Epidermal melanocyte (primary cell): ENCODE data around the gene TPST2.
"Not testable (repeated sequence)": the region's sequence is repeated elsewhere in the genome, so short reads cannot be mapped to it uniquely, and the experiment has no call there.

Experiments used
- DNase-seq: peaks from one replicate; pipeline ENCODE4 v3.0.0; 2011; ENCODE audit warnings: low spot score; ENCODE audit not compliant: insufficient read length

The TPST2 gene

DNA sequence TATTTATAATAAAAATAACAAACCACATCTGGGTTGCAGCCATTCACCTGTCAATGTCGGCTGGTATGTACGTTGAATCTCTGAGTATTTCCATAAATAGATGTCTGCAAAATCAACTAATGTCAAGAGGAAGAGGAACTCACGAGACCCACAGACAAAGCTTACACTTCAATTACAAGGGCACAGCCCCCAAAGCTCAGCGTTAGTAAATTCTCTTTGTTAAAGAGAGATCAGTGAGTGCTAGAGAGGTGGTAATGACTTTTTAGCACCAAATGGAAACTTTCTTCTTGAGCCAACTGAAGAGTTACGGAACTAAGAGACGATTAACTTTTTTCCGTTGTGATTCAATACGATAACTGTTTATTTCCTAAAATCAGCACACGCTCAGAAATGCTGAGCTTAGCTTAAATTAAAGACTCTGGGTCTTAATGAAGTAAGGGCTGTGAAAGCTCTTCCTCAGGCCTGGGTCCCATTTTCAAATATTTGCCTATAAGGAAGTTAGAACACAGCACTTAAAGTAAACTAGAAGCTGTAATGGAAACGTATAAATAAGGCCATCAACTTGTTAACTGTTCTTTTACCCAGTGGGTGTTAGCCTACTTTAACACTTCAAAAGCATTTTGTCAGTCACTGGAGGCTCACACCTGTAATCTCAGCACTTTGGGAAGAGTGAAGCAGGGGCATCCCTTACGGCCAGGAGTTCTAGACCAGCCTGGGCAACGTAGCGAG, 54.9 kb downstream of the TPST2 start:
- DNase-seq: no peak

DNA sequence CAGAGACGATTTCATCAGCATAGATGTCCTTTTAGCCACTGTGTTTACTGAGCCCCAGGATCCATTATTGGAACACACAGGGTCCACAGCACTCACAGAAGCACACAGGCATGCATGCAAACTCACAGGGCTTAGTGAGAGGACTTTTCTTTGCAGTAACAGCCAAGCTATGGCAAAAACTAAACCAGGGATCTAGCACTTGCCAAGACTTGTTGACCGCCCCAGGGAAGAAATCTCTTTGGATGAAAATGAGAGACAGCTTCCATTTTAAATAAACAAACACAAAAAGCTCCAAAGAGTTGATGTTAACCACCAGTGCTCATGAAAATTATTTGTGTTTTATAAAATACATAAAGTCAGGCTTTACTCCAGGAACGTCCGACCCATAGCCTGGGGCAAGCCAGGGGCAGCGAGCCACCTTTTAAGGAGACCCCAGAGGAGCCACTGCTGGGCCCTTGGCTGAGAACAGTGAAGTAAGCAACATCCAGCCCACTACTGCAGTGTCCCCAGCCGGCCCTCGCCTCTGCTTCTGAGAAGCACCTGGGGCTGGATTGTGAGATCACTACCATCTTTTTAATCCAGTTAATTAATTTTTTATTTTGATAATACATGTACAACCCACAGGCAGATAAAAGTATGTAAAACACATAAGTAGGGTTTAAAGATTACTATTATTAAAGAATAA, 55.6 kb downstream of the TPST2 start:
- DNase-seq: no peak

DNA sequence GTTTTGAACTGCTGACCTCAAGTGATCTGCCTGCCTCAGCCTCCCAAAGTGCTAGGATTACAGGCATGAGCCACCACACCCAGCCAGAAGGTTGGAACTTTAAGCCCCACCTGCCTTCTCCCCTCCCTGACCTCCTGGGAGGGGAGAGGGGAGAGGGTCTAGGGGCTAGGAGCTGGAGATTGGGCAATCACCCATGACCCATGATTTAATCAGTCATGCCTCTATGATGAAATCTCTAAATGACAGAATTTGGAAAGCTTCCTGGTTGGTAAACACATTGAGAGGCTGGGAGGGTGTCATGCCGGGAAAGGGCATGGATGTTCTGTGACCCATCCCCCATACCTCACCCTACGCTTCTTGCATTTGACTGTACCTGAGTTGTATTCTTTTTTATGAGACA, 60.6 kb downstream of the TPST2 start:
- DNase-seq: no peak

DNA sequence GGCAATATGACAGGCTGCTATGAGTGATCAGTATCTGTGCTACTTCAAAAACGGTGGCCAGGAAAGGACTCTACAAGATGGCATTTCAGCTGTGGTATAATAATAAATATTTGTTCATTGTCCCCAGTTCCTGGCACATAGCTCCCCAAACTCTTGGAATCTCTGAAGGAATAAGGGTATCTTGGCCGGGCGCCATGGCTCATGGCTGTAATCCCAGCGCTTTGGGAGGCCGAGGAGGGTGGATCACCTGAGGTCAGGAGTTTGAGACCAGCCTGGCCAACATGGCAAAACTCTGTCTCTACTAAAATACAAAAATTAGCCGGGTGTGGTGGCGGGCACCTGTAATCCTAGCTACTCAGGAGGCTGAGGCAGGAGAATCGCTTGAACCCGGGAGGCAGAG, 61.4 kb downstream of the TPST2 start:
- DNase-seq: not testable (repeated sequence)

DNA sequence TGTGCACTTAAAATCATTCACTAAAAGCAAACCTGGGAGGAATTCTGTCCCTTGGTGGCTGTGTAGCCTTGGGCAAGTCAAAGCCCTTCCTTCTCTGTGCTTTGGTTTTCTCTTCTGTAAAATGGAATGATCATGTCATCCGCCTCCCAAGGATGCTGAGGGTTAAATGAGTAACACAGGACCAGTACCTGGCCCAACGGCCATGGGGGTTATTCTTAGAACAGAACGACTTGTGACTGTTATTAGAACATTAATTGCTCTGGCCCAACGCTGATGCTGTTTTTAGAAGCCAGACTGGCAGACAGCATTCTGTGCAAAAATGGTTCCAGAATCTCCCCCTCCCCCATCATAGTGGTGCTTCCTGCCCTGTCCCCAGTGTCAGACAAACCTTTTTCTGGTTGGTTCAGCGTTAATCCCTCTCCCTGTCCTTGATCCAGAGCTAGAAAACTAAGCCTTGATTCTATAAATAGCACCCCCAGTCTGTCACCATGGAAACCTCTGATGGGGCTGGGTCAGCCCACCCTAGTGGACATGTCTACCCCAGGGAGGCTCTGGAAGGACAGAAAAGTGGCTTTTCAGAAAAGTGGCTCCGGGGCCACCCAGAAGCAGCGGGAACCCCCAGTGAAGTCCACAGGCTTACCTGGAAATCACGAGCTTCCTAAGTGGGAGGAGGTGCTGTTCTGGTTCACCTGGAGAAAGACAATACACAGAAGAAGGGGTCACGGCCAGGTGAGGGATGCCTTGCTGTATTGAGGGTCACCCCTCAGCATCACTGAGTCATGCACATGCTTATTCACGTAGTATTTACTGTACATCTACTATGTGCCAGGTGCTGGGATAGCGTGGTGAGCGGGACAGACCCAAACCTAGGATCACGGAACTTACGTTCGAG, 62.1 kb downstream of the TPST2 start:
- DNase-seq: no peak

DNA sequence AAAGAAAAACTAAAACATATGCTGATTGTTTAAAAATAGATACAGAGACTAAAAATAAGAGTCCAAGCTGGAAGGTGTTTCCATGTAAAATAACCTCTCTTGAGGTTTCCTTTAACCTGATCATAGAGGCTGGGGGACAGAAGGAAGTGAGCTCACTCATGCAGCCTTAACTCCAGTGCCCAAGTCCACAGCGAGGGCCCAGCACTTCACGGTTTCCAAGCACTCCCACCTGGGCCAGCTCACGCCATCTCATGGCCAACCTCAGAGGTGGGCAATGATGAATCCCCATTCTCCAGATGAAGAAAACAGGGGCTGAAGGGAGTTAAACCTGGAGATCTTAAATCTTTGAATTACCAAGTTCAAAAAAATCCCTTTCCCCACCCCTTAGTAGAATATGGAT, 62.8 kb downstream of the TPST2 start:
- DNase-seq: no peak

DNA sequence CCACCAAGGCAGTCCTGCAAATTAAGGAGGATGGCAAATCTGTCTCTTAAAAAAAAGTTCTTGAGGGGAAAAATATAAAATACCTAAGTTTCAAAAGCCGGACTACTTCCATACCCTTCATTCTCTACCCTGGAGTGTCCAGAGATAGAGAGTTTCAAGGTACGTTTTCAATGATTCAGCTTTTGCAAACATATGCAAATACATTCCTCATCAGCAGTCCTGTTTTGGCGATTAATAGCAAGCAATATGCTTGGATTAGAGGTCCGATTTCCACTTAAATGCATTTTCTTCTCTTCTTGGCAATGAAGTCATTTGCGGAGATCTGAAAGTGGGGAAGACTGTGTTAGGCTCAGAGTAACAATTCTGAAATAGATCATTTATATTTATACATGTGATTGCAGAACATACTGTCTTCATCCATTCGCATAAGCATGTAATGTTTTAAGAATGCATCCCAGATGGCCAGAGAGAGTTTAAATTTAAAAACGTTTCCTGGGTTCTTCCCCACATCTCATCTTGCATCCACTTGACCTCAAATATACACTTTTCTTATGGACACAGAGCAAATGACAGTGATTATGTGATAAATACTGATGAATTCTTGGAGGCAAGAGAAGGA, 63.9 kb downstream of the TPST2 start:
- DNase-seq: no peak

DNA sequence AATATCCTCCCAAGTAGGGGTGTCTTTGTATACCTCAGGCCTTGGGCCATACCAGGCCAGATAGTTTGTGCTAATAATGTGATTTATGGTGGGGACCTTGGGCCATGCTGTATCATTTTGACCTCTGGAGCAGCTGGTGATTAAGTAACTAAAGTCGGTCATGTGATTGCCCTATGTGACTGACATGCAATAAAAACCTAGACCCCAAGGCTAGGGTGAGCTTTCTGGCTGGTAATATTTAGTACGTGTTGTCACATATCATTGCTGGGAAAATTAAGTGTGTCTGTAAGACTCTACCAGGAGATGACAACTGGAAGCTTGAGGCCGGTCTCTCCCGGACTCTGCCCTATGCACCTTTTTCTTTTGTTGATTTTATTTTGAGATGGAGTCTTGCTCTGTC, 65.1 kb downstream of the TPST2 start:
- no peak for DNase-seq

DNA sequence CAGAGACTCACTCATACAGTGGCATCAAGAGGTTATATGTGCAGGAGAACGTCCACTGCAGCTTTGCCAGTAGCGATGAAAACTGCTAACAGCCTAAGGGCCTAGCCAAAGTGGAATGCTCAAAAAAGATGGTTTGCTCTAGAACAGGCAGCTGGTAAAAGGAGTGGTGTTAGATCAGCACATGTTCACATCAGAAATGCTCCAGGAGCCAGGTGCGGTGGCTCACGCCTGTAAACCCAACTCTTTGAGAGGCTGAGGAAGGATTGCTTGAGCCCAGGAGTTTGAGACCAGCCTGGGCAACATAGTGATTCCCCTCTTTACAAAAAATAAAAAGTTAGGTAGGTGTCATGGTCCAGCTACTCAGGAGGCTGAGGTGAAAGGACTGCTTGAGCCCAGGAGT, 67.3 kb downstream of the TPST2 start:
- DNase-seq: no peak

DNA sequence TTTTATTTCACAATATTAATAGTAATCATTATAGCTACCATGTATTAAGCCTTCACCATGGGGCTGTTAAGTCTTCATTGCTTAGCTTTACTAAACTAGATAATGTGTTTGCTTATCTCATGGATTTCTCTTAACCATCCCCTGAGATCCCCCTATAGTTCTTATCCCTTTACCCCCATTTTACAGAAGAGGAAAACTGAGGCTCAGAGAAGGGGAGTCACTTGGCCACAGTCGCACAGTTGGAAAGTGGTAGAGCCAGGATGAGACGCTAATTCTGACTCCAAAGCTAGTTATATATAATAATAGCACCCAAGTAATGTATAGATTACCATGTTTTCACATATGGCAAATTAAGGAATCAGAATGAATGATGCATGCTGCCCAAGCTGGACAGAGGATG, 67.9 kb downstream of the TPST2 start:
- no peak for DNase-seq

DNA sequence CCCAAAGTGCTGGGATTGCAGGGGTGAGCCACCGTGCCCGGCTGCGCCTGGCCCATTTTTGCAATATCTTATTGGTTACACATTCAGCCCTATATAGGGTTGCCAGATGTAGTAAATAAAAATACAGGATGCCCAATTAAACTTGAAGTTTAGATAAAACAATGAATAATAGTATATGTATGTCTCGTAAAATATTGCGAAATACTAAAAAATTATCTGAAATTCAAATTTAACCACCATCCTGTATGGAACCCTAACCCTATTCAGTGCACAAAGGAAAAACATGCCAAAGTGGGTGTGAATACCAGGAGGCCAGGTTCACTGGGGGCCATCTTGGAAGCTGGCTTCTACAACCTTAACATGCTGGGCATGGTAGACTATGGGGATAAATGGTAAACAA, 72.5 kb downstream of the TPST2 start:
- no peak for DNase-seq

DNA sequence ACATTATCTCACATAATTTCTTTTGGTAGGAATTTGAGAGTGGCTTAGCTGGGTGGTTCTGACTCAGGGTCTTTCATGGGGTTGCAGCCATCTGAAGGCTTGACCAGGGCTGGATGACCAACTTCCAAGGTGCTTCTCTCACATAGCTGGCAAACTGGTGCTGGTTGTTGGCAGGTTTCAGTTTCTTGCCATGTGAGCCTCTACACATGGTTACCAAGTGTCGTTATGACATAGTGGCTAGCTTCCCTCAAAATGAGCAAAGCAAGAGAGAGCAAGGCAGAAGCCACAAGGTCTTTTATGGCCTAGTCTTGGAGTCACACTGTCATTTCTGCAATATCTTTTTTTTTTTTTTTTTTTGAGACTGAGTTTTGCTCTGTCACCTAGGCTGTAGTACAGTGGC, 73.4 kb downstream of the TPST2 start:
- no peak for DNase-seq

DNA sequence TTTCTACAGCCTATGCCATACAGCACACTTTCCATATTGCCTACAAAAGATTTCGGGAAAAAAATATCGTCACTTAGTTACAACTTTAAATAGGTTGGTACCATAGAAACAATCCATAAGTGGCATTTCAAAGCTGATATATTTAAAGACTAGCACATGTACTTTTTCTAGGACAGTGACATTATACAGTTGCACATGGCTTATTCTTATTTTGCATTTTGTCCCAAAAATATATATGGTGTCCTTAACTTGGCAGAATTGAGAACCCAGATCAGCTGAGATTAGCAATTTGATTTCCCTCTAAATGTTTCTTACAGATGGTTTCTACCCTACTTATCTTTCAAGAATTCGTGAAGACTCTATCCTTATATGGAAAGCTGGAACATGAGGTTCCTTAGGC, 74.0 kb downstream of the TPST2 start:
- DNase-seq: no peak

DNA sequence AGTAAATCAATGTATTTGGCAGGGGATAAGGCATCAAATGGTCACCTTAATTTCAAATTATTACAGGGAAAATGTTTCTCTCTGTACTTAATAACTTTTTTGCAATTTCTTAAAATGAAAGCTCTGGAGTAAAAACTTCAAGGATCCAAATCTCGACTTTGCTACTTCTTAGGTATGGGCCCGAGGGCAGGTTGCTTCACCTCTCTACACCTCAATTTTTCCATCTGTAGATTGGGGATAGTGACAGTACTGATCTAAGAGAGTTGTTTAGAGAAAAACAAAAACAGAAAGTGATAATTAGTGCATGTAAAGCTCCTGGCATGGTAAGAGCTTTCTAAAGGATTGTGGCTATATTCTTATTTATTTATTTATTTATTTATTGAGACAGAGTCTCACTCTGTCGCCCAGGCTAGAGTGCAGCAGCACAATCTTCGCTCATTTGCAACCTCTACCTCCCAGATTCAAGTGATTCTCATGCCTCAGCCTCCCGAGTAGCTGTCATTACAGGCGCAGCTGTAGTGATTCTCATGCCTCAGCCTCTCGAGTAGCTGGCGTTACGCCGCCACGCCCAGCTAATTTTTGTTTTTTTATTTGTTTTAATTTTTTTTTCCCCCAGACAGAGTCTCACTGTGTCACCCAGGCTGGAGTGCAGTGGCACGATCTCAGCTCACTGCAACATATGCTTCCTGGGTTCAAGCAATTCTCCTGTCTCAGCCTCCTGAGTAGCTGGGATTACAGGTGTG, 75.3 kb downstream of the TPST2 start:
- DNase-seq: no peak

DNA sequence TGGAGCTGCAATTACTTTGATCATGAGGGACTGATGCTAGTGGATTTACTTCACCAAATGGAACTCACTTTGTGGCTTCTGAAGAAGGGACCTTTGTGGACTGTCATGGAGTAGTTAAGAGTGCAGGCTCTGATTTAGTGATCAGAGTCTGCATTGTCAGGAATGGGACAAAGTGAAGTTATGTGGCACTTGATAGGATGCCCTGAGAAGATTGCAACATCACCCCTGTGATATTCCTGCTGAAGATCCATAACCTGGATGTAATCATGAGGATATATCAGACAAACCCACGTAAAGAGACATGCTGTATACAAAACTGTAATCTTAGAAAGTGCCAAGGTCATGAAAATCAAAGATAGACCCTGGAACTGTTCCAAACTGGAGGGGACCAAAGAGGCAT, 76.1 kb downstream of the TPST2 start:
- no peak for DNase-seq

DNA sequence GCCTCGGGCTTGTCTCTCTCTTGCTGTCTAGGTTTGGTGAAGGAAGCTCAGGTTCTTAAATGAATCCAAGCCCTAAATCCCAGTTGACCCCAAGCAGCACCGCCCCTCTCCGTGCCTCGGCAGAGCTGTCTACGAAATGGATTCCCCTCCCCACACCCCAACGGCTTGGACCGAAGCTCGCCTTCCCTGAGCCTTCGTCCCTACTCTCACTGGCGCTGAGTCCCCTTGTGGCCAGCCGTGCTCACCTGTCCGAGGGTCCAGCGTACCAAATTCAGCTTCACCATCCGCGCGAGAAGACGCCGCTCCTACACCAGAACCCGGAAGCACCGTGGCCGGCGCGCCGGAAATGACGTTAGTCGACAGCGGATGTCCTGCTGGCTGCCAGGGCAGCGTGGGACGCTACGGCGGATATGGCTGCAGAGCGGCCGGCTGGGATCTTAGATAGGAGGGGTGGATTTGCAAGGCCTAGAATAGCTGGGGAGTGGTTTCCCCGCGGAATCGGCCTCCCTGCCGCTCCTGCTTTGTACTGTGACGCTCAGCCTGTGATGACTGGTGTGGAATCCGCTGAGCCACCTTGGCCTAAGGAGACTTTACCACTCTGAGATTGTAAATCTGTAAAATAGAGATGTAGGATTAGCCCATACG, 77.7 kb downstream of the TPST2 start, which contains the start of gene TFIP11:
Gene TFIP11 (minus strand): TSS at position 325 of the 645 bp plus-strand sequence. CDS start 2,201 bp downstream, outside the sequence.
- peak; percentile 96 for DNase-seq

DNA sequence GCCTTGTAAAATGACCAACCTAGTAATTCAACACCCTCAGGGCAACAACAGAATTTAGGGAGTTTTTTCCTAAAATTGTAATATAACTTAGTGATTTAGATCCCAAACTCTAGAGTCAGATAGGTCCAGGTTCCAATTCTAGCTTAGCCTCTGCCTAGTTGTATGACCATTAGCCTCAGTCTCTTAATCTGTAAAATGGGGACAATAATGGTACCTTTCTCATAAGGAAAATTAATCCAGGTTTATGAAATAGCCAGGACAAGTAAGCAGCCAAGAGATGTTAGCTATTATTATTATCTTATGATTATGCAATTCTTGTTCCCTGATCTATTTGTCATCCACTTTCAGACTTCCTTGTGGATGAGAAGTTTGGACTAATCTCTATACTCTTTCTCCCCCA, 81.8 kb downstream of the TPST2 start:
- DNase-seq: no peak

DNA sequence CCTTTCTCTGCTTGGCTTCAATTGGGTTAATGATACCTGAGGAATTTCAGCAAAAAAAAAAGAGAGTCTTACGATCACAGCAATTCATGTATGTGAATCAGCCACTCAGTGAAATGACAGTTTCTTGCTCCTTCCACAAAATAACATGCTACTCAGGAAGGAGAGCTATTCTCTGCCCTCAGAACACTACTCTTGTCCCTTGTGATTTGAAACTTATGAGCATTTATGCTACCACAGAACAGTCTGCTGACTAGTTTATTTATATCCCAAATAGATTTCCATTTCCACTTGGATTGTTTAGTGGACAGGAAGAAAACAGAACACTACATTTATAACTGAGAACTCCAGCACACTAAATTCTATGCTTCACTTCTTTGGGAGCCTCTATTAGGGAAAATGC, 86.2 kb downstream of the TPST2 start:
- DNase-seq: peak; percentile 64

DNA sequence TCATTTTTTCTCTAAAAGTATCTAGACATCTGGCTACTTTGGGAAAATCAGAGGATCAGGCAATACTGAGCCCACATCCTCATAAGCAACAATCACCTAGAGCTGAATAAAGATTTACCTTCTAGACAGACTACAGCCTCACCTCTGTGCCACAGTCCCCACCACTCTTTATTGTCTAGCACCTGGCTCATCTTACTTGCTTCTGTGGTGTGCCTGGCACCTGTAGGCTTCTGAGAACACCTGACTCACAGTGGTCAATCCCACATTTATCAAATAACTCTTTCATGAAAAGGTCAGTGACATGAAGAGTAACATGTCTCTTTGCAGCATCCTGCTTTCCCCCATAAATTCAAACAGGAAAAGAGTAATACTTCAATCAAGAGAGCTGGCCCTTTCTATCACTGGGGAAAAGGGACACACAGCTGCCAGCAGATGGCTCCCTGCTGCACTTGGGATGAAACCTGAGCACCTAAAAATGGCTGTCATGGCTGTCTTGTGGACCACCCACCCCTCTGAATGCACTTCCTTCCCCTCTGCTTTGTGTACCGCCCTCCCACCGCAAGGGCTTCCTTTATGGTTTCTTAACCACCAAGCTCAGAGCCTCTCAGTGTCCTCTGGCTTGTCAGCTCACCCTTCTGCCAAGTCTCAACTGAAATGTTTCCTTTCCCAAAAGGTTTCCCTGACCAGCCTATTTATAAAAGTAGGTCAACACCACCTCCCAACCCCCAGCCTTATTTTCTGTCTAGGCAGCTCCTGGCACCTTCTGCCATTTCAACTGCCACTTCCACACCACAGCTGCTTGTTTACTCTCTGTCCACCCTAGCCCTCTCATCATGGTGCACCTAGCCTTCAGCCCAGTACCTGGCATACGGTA, 87.0 kb downstream of the TPST2 start:
- no peak for DNase-seq
